ENCODE results near the gene EXOC6B.

Gene EXOC6B

GRCh38 chr2:72785517-72785916, 40.3 kb downstream of the EXOC6B start:
- DNase-seq = no peak

- no peak for DNase-seq
Observed at GRCh38 chr2:72782520-72782919, 43.3 kb downstream of the EXOC6B start.

GRCh38 chr2:72781480-72781879, 44.4 kb downstream of the EXOC6B start:
- no peak for DNase-seq

- DNase-seq = no peak
Observed at GRCh38 chr2:72780477-72780876, 45.4 kb downstream of the EXOC6B start.

- DNase-seq = no peak
Observed at GRCh38 chr2:72779495-72779894, 46.3 kb downstream of the EXOC6B start.

- DNase-seq = peak; percentile 7
Observed at GRCh38 chr2:72778410-72778809, 47.4 kb downstream of the EXOC6B start.

- peak; percentile 72 for DNase-seq
Observed at GRCh38 chr2:72770879-72771461, 54.9 kb downstream of the EXOC6B start.

- DNase-seq = no peak
Observed at GRCh38 chr2:72765997-72766609, 59.7 kb downstream of the EXOC6B start.

GRCh38 chr2:72762276-72762675, 63.6 kb downstream of the EXOC6B start:
- no peak for DNase-seq

- DNase-seq = no peak
Observed at GRCh38 chr2:72759755-72760154, 66.1 kb downstream of the EXOC6B start.

GRCh38 chr2:72757177-72757775, 68.6 kb downstream of the EXOC6B start:
- no peak for DNase-seq

GRCh38 chr2:72755647-72756423, 70.0 kb downstream of the EXOC6B start:
- DNase-seq = no peak

- DNase-seq = no peak
Observed at GRCh38 chr2:72754628-72755320, 71.1 kb downstream of the EXOC6B start.

- DNase-seq = no peak
Observed at GRCh38 chr2:72750977-72751639, 74.7 kb downstream of the EXOC6B start.

- no peak for DNase-seq
Observed at GRCh38 chr2:72750466-72750865, 75.4 kb downstream of the EXOC6B start.

GRCh38 chr2:72747344-72747743, 78.5 kb downstream of the EXOC6B start:
- DNase-seq = no peak

GRCh38 chr2:72745679-72746368, 80.0 kb downstream of the EXOC6B start:
- peak; percentile 38 for DNase-seq

GRCh38 chr2:72744049-72744448, 81.8 kb downstream of the EXOC6B start:
- DNase-seq = no peak

- no peak for DNase-seq
Observed at GRCh38 chr2:72743481-72743880, 82.4 kb downstream of the EXOC6B start.

- no peak for DNase-seq
Observed at GRCh38 chr2:72738096-72738495, 87.7 kb downstream of the EXOC6B start.

- no peak for DNase-seq
Observed at GRCh38 chr2:72734432-72734831, 91.4 kb downstream of the EXOC6B start.

- no peak for DNase-seq
Observed at GRCh38 chr2:72731116-72731515, 94.7 kb downstream of the EXOC6B start.
